Mesendoderm (in vitro differentiated cells): ENCODE measurements around the gene DCLRE1A.
A peak's percentile ranks its signal among the peaks of the same experiment; 100 is the strongest.
"Not testable (repeated sequence)": the region's sequence is repeated elsewhere in the genome, so short reads cannot be mapped to it uniquely, and the experiment has no call there.

Experiments used
- DNase-seq: peaks from one replicate; pipeline ENCODE4 v3.0.0; 2013
- H2AK5ac ChIP-seq: 2 replicates; pipeline ENCODE4 v1.6.1; 2013; ENCODE audit warnings: low read length, inconsistent platforms
- H2BK120ac ChIP-seq: 2 replicates; pipeline ENCODE4 v1.6.1; 2013; ENCODE audit warnings: low read depth, mild to moderate bottlenecking, low read length, moderate library complexity, mixed read lengths
- H2BK15ac ChIP-seq: replicated peaks from 2 replicates; pipeline ENCODE4 v1.6.1; 2013; ENCODE audit warnings: low read depth, mild to moderate bottlenecking, moderate library complexity
- H2BK5ac ChIP-seq: 2 replicates; pipeline ENCODE4 v1.6.1; 2013; ENCODE audit warnings: low read length, inconsistent platforms
- H3K18ac ChIP-seq: 2 replicates; pipeline ENCODE4 v1.6.1; 2013; ENCODE audit warnings: mild to moderate bottlenecking, low read length, mixed read lengths
- H3K23ac ChIP-seq: one replicate; pipeline ENCODE4 v1.6.1; 2013; ENCODE audit warnings: low read length
- H3K27ac ChIP-seq: 2 replicates; pipeline ENCODE4 v1.5.1; 2013; ENCODE audit warnings: low read depth, mild to moderate bottlenecking, inconsistent platforms, low read length, moderate library complexity
- H3K27me3 ChIP-seq: 2 replicates; pipeline ENCODE4 v1.6.1; 2013; ENCODE audit warnings: low read length, control low read depth, mild to moderate bottlenecking, inconsistent platforms; ENCODE audit not compliant: insufficient read depth, poor library complexity
- H3K36me3 ChIP-seq: 2 replicates; pipeline ENCODE4 v1.6.1; 2013; ENCODE audit warnings: low read length, inconsistent platforms; ENCODE audit not compliant: control insufficient read depth, insufficient read depth
- H3K4ac ChIP-seq: one replicate; pipeline ENCODE4 v1.6.1; 2013; ENCODE audit warnings: low read depth, mild to moderate bottlenecking, low read length, moderate library complexity
- H3K4me1 ChIP-seq: 2 replicates; pipeline ENCODE4 v1.6.1; 2013; ENCODE audit warnings: low read depth, low read length, inconsistent platforms; ENCODE audit not compliant: control insufficient read depth
- H3K4me2 ChIP-seq: 2 replicates; pipeline ENCODE4 v1.6.1; 2013; ENCODE audit warnings: low read length
- H3K4me3 ChIP-seq: 2 replicates; pipeline ENCODE4 v1.5.1; 2013; ENCODE audit warnings: mild to moderate bottlenecking, low read length
- H3K56ac ChIP-seq: one replicate; pipeline ENCODE4 v1.6.1; 2013; ENCODE audit warnings: low read length
- H3K79me1 ChIP-seq: 2 replicates; pipeline ENCODE4 v1.6.1; 2013; ENCODE audit warnings: low read length, inconsistent platforms
- H3K79me2 ChIP-seq: 2 replicates; pipeline ENCODE4 v1.6.1; 2013; ENCODE audit warnings: mild to moderate bottlenecking, low read length; ENCODE audit not compliant: control insufficient read depth, insufficient read depth
- H3K9ac ChIP-seq: 2 replicates; pipeline ENCODE4 v1.6.1; 2013; ENCODE audit warnings: low read length, inconsistent platforms
- H4K5ac ChIP-seq: one replicate; pipeline ENCODE4 v1.6.1; 2013; ENCODE audit warnings: low read length
- H4K8ac ChIP-seq: one replicate; pipeline ENCODE4 v1.6.1; 2013; ENCODE audit warnings: low read depth, mild to moderate bottlenecking, control low read depth, low read length, moderate library complexity
- WGBS: extraction: QIAGEN DNeasy Blood & Tissue Kit; methylation state at CpG from one replicate; pipeline ENCODE4 v1.1.7; 2013; ENCODE audit warnings: low lambda C conversion rate, missing lambda C conversion rate; ENCODE audit not compliant: insufficient coverage; ENCODE audit errors: extremely low coverage; 5-methylcytosine and 5-hydroxymethylcytosine counted together

DCLRE1A gene

DNA sequence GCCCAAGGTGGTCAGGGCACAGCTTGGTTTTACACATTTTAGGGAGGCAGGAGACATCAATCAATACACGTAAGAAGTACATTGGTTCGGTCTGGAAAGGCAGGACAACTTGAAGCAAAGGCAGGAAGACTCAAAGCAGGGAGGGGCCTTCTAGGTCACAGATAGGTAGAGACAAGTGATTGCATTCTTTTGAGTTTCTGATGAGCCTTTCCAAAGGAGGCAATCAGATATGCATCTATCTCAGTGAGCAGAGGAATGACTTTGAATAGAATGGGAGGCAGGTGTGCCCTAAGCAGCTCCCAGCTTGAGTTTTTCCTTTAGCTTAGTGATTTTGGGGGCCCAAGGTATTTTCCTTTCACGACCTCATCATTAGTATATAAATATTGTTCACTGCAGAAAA is 32.6 kb downstream of the DCLRE1A start:
- H3K79me1 ChIP-seq, H3K4me2 ChIP-seq, H3K4ac ChIP-seq, H3K56ac ChIP-seq, H3K79me2 ChIP-seq, H2BK5ac ChIP-seq, H4K8ac ChIP-seq, H2BK15ac ChIP-seq, H3K27ac ChIP-seq, H3K4me3 ChIP-seq, H3K27me3 ChIP-seq, H3K36me3 ChIP-seq, H4K5ac ChIP-seq, H3K18ac ChIP-seq, H3K9ac ChIP-seq, H3K4me1 ChIP-seq, H3K23ac ChIP-seq, H2AK5ac ChIP-seq, H2BK120ac ChIP-seq: not testable (repeated sequence)
- WGBS, result no CpG with 5 or more reads among the region's 3 CpGs
- peak; percentile 83 for DNase-seq

DNA sequence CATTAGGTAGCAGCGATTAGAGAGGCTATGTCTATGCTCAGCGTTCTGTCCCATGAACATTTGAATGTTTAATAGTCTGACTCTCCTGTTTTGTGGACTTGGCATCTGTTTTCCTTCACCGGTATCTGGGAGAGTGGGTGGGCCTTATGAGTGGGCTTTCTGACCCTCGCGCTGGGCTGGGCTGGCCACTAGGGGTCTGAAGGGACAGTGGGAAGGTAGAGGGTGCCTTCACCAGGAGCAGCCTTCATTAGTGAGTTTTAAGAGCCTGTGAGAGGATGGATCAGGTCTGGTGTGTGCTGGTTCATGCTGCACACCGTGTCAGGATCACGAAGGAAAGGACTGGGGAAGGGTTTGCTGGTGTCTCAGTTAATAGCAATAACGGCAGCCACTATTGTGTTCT is 33.4 kb downstream of the DCLRE1A start:
- no peak overlapping the region for H2BK120ac ChIP-seq
- H3K4me2 ChIP-seq, result no peak overlapping the region
- H3K18ac ChIP-seq, result no peak overlapping the region
- no peaks in the 10 kb centered on the region for H3K79me2 ChIP-seq
- H3K9ac ChIP-seq, result no peak overlapping the region
- no peak overlapping the region for H3K4ac ChIP-seq
- H4K5ac ChIP-seq, result no peak overlapping the region
- peak overlapping the region; percentile 12 for H3K56ac ChIP-seq
- WGBS, result no CpG with 5 or more reads among the region's 8 CpGs
- no peak overlapping the region for H2AK5ac ChIP-seq
- no peak overlapping the region for H3K23ac ChIP-seq
- H3K36me3 ChIP-seq, result no peaks in the 10 kb centered on the region
- H3K27ac ChIP-seq, result no peak overlapping the region
- H2BK5ac ChIP-seq, result peak overlapping the region; percentile 5
- H3K4me1 ChIP-seq, result peaks cover 2% of the 10 kb centered on the region
- peak; percentile 51 for DNase-seq
- H3K4me3 ChIP-seq, result no peak overlapping the region
- H2BK15ac ChIP-seq, result no peak overlapping the region
- H3K79me1 ChIP-seq, result no peaks in the 10 kb centered on the region
- no peak overlapping the region for H4K8ac ChIP-seq
- no peaks in the 10 kb centered on the region for H3K27me3 ChIP-seq

DNA sequence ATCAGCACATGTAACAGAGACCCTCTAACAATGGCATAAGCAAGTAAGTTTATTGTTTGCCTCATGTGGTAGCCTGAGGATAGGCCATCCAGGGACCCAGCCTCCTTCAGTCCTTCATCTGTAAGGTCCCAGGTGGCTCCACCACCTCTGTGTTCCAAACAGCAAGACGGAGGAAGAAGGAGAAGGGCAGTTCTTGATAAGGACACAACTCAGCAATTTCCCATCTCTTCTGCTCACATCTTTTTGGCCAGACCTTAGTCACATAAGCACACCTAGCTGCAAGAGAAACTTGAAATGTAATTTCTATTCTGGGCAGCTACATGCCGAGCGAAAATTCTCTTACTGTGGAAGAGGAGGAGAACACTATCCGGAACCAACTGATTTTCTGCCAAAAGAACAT is 33.9 kb downstream of the DCLRE1A start:
- H4K5ac ChIP-seq, result no peak overlapping the region
- no peak overlapping the region for H2BK5ac ChIP-seq
- no peak overlapping the region for H3K23ac ChIP-seq
- H3K9ac ChIP-seq, result no peak overlapping the region
- H3K4me1 ChIP-seq, result peaks cover 2% of the 10 kb centered on the region
- H3K4me3 ChIP-seq, result no peak overlapping the region
- no peak overlapping the region for H2AK5ac ChIP-seq
- H2BK15ac ChIP-seq, result no peak overlapping the region
- no peak overlapping the region for H3K27ac ChIP-seq
- no peak overlapping the region for H2BK120ac ChIP-seq
- H4K8ac ChIP-seq, result no peak overlapping the region
- no peaks in the 10 kb centered on the region for H3K36me3 ChIP-seq
- no peak overlapping the region for H3K18ac ChIP-seq
- no peaks in the 10 kb centered on the region for H3K79me1 ChIP-seq
- no peaks in the 10 kb centered on the region for H3K79me2 ChIP-seq
- H3K4ac ChIP-seq, result no peak overlapping the region
- H3K56ac ChIP-seq, result peak overlapping the region; percentile 17
- DNase-seq, result no peak
- H3K27me3 ChIP-seq, result no peaks in the 10 kb centered on the region
- H3K4me2 ChIP-seq, result no peak overlapping the region
- WGBS, result no CpG with 5 or more reads among the region's 4 CpGs

DNA sequence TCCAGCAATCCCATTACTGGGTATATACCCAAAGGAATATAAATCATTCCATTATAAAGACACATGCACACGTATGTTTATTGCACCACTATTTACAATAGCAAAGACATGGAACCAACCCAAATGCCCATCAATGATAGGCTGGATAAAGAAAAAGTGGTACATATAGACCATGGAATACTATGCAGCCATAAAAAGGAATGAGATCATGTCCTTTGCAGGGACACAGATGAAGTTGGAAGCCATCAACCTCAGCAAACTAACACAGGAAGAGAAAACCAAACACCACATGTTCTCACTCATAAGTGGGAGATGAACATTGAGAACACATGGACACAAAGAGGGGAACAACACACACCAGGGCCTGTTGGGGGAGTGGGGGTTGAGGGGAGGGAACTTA is 39.2 kb downstream of the DCLRE1A start:
- H2BK5ac ChIP-seq, H4K8ac ChIP-seq, H3K56ac ChIP-seq, H2BK120ac ChIP-seq, H3K36me3 ChIP-seq, H2AK5ac ChIP-seq, H3K4ac ChIP-seq, H3K18ac ChIP-seq, H4K5ac ChIP-seq, H3K79me2 ChIP-seq, H3K4me1 ChIP-seq, H3K27me3 ChIP-seq, DNase-seq, H2BK15ac ChIP-seq, H3K4me3 ChIP-seq, H3K23ac ChIP-seq, H3K79me1 ChIP-seq, H3K27ac ChIP-seq, H3K9ac ChIP-seq, H3K4me2 ChIP-seq: not testable (repeated sequence)
- no CpG with 5 or more reads among the region's 1 CpG for WGBS

DNA sequence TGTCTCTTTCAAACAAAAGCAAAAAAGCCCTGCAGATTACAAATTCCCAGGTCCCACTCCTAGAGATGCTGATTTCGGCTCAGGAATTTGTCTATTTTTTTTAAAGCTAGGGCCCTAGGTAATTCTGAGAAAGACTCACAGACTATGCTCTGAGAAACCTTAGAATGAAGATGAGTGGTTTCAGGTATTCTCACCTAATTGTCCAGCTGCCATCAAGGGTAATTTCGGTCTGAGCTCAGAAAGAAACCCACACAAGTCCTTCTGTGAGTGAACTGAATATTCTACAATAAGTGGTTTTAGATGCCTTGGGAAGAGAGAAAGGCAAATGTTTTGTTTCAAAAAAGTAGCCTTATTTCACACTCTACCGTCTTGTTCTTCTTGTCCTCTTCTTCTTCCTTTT is 45.7 kb downstream of the DCLRE1A start:
- Histone ChIP-seq H3K36me3 (no peaks in the 10 kb centered on the region), H3K27ac (no peak overlapping the region), H3K9ac (no peak overlapping the region), H2AK5ac (no peak overlapping the region), H4K8ac (no peak overlapping the region), H3K4ac (no peak overlapping the region), H4K5ac (no peak overlapping the region), H3K56ac (no peak overlapping the region), H2BK5ac (no peak overlapping the region), H3K79me1 (no peaks in the 10 kb centered on the region), H3K4me1 (no peaks in the 10 kb centered on the region), H3K23ac (no peak overlapping the region), H3K27me3 (no peaks in the 10 kb centered on the region), H2BK15ac (no peak overlapping the region), H3K18ac (no peak overlapping the region), H3K79me2 (no peaks in the 10 kb centered on the region), H2BK120ac (no peak overlapping the region), H3K4me3 (no peak overlapping the region), H3K4me2 (no peak overlapping the region)
- WGBS, result no CpG with 5 or more reads among the region's 3 CpGs
- DNase-seq, result no peak

DNA sequence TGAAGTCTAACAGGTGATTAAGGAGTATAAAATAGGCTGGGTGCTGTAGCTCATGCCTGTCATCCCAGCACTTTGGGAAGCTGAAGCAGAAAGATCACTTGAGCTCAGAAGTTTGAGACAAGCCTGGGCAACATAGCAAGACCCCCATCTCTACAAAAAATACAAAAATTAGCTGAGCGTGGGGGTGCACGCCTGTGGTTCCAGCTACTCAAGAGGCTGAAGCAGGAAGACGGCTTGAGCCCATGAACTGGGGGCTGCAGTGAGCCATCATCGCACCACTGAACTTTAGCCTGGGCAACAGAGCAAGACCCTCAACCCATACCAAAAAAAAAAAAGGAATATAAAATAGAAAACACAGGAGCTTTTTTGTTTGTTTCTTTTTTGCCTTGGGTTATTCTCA is 47.4 kb downstream of the DCLRE1A start:
- DNase-seq, result no peak
- Histone ChIP-seq H4K8ac (no peak overlapping the region), H3K4ac (no peak overlapping the region), H2BK15ac (no peak overlapping the region), H3K18ac (no peak overlapping the region), H3K79me1 (no peaks in the 10 kb centered on the region), H3K36me3 (no peaks in the 10 kb centered on the region), H3K23ac (no peak overlapping the region), H3K4me2 (no peak overlapping the region), H3K4me1 (no peaks in the 10 kb centered on the region), H3K9ac (no peak overlapping the region), H4K5ac (no peak overlapping the region), H3K4me3 (no peak overlapping the region), H3K56ac (no peak overlapping the region), H2AK5ac (no peak overlapping the region), H3K79me2 (no peaks in the 10 kb centered on the region), H3K27ac (no peak overlapping the region), H2BK120ac (no peak overlapping the region), H3K27me3 (no peaks in the 10 kb centered on the region), H2BK5ac (no peak overlapping the region)
- no CpG with 5 or more reads among the region's 4 CpGs for WGBS
